ENCODE results near the gene MKNK2.
A peak's percentile ranks its signal among the peaks of the same experiment; 100 is the strongest.
"Not testable (repeated sequence)": the region's sequence is repeated elsewhere in the genome, so short reads cannot be mapped to it uniquely, and the experiment has no call there.

Gene MKNK2

DNA sequence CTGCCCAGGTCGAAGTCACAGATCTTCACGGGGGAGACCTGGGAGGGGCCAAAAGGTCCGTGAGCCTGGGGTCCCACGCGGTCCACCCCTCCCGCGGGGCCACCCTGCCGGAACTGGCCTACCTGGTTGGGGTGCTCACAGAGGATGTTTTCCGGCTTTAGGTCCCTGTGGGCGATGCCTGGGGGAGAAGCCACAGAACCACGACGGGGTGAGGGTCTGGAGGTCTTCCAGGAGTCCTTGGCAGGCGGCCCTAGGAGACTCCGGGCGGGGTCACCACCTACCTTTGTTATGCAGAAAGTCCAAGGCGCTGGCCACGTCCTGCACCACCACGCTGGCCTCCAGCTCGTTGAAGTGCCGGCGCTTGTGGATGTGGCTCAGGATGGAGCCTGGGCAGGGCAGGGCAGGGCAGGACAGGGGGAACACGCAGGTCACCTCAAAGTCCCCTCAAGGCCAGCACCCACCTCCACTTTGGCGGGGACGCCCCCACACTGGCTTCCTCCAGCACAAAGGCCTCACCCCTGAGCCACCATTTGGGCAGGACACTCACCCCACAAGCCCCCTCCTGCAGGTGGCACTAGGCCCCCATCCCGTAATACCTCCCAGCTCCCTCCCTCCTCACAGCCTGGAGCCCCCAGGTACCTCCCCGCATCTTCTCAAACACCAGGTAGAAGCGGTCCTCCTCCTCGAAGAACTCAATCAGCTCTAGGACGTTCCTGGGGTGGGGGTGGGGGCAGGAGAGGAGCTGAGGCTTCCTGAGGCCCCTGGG is 8.4 kb downstream of the MKNK2 start:
- ATAC-seq, result no peak

DNA sequence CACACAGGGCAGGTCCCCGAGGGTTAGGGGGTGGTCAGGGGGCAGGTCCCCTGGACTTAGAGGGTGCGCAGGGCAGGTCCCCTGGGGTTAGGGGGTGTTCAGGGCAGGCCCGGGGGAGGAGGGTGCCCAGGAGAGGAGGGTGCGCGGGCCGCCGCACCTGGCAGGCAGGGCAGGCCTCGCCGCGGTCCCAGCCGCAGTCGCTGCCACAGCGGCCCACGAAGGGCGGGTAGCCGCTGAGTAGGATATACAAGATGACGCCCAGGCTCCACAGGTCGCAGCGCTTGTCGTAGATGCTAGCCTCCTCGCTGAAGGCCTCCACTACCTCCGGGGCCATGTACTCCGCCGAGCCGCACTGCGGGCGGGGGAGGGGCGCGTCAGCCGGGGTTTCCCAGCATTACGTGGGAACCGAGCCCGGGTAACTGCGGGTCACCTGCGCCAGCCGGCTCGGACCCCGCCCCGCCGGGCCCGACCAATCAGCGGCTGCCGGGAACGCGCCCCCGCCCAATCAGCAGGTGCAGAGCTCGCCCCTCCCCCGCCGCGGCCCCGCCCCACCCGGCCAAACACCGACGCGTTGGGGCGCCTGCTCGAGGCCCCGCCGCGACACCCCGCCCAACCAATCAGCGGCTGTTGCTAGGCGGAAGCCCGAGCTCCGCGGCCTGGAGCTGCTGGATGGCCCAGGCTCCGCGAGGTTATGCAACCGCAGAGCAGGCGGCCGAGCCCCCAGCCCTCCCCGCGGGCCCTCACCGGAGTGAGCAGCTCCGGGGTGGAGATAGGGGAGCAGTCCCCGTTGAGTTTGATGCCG is 9.2 kb downstream of the MKNK2 start:
- ATAC-seq, result peak; percentile 92 to 93

DNA sequence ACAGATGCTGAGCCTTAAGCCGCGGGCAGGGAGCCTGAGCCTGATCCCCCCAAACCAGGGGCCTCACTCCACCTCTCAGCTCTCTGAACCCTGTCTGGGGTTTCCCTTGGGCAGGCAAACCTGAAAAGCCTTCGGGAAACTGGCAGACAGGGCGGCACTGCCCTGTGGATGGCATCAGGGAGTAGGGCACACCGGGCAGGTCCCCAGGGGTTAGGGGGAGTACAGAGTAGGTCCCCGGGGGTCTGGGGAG is 9.7 kb downstream of the MKNK2 start:
- ATAC-seq, result no peak

DNA sequence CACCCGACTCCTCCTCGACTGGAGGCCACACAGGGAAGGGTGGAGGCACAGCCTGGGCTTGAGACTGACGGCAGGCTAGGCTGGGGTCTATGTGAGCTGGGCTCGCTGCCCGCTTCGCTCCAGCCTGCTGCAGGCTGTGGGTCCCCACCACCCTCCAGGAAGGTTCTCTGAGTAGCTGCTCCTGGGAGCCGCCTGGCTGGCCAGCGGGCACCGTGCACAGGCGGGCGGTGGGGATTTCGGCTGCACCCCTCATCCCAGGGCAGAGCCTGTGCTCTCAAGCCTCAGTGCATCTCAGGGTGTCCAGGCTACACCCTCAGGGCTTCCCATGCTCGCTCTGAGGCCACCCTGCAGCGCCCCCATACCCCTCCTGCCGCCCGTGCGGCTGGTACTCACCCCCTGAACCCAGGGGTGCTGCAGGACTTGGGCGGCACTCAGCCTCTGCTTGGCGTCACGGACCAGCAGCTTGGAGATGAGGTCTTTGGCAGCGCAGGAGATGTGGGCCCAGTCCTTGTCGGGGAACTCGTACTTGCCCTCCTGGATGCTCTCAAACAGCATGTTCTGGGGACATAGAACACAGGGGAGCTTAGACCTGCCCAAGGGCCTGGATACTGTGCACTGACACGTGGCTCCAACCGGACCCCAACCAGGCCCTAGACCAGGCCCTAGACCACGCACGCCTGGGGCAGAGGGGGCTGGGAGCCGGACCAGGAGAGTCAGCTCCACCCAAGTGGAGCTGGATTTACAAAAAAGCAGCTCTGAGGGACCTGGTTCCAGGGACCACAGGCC is 10.2 kb downstream of the MKNK2 start:
- ATAC-seq, result no peak

DNA sequence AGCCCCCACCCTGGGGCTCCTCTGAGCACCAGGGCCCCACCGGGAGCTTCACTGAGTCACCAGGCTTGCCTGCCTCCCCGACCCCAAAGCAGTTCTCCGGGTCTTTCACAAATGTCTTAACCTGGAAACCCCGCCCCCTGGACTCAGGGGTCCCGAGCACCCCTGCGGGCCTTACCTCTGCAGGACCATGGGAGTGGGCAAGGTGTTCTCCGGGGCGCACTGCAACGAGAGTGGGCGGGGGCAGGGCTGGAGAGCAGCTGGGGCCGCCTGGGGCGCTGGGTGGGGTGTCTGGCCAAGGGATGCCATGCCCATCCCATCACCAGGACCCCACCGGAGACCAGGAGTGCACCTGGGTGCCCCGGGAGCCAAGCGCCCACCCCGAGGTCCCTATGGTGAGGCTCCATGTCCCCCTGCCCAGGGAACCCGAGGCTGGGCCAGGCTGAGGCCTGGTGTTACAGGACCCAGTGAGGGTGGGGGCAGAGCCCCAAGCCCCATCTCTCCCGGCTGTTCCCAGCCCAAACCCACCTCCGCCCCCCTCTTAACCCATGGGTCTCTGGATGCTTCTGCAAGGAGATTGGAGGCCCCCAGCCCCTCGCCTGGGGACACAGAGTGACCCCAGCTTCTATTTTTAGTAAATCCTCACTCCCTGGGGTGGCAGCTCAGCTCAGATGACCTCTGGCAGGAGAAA is 10.9 kb downstream of the MKNK2 start:
- ATAC-seq, result no peak

DNA sequence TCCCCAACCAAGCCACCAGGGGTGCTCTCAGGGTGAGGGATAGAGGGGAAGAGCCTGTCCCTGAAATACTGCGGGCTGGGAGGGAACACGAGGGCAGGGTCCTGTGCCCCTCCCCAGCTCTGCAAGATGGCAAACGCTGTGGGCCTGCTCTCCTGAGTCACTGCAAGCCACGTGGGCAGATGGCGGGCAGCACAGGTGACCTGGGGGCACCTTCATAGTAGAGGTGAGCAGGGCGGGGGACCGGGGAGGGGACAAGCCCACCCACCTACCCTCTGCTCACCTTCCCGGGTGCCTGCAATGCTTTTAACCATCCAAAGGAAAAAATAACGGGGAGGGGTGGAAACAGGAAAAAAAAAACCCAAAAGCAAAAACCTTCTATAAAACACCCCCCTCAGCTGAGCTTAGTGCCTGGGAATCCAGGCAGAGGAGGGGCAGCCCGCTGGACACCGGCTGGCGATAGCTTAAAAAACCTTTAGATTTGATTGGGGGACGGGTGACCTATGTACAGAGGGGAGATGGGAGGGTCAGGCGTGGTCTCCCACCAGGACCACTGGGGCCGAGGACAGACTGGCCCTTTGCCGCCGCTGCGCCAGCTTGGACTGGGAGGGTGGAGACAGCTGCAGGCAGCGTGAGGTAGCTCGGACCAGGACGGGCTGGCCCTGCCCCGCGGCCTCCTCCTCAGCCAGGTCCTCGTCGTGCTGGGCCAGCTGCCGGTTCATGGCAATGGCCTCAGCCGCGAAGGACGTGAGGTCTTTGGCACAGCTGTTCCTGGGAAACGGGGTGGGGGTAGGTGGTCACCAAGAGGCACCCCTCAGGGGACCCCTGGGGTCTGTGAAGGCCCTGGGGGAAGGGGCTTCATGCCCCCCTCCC is 11.7 kb downstream of the MKNK2 start:
- no peak for ATAC-seq

DNA sequence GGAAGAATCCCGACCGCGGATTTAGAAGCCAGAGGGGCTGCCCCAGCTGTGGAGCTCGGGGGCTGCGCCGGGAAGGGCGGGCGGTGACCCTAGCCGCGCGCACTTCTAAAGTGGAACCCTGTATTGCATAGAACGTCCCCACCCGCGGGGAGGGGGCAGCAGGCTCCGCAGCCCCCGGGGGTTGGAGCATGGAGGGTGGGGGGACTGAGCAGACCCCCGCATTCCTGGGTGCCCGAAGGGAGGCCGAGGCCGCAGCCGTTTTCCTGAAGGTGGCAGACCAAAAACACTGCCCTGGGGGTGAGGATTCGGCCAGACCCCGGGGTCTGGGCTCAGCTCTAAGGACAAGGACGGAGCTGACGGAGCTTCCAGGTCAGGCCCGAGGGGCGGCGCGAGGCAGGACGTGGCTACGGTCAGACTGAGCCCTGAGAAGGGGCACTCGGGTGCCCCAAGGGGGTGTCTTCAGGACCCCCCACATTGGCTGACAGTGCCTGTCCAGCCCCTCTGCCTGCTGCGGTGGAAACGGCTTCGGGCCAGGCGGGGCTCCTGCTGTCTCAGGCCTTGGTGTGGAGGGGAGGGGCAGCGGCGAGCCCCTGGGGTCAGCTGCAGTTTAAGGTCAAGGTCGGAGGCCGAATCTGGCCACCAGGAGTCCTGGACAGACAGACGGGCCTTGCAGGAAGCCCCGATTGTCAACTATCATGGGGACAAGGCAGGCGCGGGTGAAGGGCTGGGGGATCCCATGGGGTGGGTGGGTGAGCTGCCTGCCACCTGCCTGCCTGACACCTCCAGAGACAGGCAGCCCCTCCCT is 12.6 kb downstream of the MKNK2 start:
- ATAC-seq, result no peak

DNA sequence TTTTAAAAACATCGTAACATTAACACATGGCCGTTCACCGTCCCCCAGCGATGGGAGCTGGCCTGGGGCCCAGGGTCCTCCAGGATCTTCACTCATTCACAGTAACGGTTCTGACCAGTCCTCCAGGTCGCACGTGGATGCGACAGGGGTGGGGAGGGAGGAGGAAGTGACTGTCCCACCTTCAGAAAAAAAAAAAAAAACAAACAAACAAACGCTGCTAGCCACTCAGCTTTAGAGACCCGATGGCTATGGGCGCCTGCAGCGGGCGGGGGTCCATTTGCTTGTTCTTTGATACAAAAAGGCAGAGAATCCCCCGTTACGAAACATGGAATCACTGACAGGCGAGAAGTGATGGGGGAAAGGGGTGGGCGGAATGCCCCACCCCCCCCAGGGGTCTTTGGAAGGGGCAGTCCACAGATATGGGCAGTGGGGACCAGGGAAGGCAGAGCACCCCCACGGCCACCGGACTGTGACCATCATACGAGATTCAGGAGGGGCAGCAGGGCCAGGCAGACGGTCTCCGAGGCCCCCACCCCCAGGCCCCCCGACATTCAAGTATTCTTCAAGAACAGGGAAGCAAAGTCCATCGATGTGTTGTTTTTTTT is 13.3 kb downstream of the MKNK2 start:
- ATAC-seq, result no peak

DNA sequence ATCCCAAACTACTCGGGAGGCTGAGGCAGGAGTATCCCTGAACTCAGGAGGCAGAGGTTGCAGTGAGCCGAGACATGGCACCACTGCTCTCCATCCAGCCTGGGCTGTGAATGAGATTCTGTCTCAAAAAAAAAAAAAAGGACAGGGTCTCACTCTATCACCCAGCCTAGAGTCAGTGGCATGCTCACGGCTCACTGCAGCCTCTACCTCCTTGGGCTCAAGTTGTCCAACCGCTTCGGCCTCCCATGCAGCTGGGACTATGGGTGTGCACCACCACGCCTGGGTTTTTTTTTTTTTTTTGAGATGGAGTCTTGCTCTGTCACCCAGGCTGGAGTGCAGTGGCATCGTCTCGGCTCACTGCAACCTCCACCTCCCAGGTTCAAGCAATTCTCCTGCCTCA is 14.6 kb downstream of the MKNK2 start:
- ATAC-seq, result no peak

DNA sequence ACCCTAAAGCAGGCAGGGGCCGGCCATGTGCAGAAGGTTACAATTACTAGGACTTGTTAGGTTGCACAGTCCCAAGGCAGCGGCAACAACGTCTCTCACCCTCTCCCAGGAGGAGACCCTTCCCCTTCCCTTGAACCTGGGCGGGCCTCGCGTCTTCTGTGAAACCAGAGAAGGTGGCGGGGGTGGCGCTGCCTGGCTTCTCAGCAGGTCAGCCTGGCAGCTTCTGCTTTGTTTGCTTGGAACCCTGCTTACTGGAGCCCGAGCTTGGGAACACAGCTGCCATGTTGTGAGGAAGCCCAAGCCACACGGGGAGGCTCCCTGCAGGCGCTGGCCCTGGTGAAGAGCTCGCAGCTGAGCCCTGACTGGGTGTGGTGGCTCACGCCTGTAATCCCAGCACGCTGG is 15.5 kb downstream of the MKNK2 start:
- no peak for ATAC-seq

DNA sequence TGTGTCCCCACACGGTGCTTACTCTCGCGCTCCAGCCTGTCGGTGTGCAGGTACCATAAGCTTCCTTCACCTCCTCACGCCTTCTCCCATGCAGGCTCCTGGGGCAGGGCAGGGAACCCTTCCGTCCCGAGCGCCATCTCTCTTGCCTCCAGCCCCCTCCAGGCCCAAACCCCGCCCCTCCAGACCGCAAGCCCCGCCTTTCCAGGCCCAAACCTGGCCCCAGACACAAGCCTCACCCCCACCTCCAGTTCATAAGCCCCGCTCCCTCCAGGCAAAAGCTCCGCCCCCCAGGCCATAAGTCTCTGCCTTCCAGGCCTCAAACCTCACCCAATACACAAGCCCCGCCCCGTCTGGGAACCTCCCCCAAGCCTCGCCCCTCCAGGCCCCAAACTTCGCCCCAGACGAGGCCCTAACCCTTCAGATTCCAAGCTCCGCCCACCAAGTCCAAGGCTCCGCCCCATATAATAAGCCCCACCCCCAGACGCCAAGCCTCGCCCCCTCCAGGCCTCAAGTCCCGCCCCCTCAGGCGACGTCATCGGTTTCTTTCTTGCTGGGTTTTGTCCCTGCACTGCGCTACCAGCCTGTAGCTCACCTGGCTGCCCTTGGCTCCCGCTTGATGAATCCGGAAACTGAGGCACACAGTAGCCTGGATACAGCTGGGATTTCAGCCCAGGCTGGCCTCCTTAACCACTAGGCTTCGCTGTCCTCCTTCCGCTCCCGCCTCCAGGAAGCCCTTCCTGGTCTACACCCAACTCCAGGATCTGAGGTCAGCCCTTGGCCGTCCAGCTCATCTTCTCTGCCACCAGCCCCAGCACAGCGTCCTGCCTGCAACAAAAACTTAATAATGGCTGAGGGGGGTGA is 16.1 kb downstream of the MKNK2 start:
- peak; percentile 47 to 54 for ATAC-seq

DNA sequence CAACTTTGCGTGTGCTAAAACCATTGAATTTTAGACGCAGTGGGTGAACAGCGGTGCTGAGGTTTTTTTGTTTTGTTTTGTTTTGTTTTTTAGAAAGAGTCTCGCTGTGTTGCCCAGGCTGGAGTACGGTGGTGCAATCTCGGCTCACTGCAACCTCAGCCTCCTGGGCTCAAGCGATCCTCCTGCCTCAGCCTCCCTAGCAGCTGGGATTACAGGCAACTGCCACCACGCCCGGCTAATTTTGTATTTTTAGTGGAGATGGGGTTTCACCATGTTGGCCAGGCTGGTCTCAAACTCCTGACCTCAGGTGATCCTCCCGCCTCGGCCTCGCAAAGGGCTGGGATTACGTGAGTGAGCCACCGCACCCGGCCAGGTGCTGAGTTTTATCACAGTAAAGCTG is 16.8 kb downstream of the MKNK2 start:
- ATAC-seq, result not testable (repeated sequence)

DNA sequence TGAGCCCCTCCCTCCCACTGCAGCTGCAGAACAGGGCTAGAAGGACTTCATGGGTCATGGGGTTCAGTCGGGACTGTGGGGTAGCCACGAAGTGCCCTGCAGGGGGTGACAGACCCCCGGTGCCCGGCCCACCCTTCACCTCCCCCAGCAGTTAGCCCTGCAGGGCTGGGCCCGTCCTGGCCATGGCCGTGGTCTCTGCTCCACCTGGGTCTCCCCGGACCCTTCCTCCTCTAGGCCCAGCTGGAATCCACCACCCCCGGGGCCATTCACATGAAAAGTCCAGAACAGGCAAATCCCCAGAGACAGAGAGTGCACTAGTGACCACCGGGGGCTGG is 17.3 kb downstream of the MKNK2 start:
- ATAC-seq, result no peak

DNA sequence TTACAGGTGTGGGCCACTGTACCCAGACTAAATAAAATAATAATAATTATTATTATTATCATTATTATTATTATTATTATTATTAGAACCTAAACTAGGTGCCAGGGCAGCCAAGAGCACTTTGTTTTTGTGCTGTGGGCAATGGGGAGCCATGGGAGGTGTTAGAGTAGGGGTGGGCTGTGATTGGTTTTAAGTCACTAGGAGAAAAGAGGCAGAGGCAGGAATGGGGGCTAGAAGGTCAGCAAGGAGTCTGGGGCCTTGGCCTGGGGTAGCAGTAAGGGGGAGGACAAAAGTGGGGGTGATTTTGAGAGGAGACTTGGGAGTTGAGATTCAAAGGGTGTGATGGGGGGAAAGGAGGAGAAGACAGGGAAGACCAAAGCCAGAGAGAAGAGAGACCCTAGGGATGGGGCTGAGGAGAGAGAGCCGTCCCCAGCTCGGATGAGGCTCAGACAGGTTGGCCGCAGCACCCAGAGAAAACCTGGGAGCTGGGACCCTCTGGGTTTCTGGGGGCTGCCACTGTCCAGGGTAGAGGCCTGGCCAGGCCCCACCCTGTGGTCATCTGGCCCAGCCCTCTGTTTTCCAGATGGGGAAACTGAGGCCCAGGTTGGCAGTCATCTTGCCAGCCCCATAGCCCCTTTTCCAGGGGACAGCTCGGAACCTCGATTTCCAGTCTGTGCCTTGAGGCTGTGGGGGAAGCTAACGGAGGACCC is 17.8 kb downstream of the MKNK2 start:
- ATAC-seq, result no peak

DNA sequence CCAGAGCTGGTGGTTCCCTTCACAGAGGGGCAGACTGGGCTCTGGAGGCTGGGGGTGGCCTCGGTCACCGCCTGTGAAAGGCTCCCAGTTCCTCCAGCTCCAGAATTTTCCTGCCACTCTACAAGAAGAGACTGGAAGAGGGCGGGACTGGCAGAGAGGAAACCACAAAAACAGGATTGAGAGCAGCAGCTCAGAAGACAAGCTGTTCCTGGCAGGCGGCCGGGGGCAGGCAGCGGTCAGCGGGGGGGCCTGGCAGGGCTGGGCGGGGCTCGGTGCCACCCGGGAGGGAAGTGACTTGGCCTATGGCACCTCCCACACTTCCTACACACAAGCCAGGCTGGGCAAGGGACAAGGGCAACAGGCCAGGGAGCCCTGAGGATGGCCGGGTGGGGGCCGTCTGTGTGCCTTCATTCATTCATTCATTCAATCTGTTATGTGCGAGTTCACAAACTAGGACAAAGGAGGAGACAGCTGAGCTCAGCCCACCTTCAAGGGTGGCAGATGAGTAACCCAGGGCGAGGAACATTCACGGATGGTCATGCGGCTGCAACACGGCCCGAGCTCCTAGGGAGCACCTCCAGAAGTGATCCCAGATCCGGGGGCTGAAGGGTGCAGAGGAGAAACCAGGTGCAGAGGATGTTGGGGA is 18.6 kb downstream of the MKNK2 start:
- peak; percentile 57 to 61 for ATAC-seq

DNA sequence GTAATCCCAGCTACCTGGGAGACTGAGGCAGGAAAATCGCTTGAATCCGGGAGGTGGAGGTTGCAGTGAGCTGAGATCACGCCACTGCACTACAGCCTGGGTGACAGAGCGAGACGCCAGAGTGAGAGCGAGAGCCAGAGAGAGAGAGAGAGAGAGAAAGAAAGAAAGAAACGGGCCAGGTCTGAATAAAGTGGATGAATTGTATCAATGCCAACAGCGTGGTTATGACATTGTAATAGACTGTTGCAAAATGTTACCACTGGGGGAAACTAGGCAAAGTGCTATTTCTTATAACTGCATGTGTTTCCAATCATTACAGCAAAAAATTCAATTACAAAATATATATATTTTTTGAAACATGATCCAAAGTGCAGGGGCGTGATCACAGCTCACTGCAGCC is 23.7 kb downstream of the MKNK2 start:
- no peak for ATAC-seq

DNA sequence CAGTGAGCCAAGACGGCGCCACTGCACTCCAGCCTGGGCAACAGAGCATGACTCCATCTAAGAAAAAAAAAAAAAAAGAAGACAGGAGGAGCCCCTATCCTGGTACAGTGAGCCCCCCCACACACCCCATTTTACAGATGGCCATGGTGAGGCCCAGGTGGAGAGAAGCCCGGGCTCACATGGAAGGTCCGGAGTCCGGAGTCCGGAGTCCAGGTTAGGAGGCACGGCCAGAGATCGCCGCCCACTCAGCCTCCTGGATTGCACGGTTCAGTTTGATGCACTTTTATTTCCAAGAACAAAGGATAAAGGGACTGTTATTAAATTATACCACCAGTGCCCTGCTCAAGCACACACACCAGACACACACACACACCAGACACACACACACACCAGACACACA is 24.3 kb downstream of the MKNK2 start:
- ATAC-seq, result no peak

DNA sequence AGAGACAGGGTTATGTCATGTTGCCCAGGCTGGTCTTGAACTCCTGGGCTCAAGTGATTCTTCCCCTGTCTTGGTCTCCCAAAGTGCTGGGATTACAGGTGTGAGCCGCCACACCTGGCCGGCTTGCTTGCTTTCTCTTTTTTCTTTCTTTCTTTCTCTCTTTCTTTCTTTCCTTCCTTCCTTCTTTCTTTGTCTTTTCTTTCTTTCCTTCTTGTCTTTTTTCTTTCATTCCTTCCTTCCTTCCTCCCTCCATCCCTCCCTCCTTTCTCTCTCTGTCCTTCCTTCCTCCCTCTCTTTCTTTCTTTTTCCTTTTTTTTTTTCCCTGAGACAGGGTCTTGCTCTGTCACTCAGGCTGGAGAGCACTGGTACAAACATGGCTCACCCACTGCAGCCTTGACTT is 28.8 kb downstream of the MKNK2 start:
- no peak for ATAC-seq
